Body of pancreas (tissue), 4 donors: ENCODE measurements around the gene STRIP1.
A peak's percentile ranks its signal among the peaks of the same experiment; 100 is the strongest.

Experiments
- POLR2A ChIP-seq, 3 donors: fragments of 450-650 bp; IDR thresholded peaks; one replicate each; pipeline ENCODE4 v1.6.1; 2016; ENCODE audit warnings: antibody characterized with exemption in 3 of 3, mild to moderate bottlenecking in 2 of 3
- TF ChIP-seq, protein P1 (sequence below), 7 experiments: fragments of 450-650 bp in 4 of 7; fragments of 200-600 bp in 3 of 7; sonication (generic) in 3 of 7; IDR thresholded peaks; one replicate each; pipeline ENCODE4 v1.5.1; 2016 to 2019; ENCODE audit warnings: antibody characterized with exemption in 7 of 7

- TF ChIP-seq, protein P1, sequence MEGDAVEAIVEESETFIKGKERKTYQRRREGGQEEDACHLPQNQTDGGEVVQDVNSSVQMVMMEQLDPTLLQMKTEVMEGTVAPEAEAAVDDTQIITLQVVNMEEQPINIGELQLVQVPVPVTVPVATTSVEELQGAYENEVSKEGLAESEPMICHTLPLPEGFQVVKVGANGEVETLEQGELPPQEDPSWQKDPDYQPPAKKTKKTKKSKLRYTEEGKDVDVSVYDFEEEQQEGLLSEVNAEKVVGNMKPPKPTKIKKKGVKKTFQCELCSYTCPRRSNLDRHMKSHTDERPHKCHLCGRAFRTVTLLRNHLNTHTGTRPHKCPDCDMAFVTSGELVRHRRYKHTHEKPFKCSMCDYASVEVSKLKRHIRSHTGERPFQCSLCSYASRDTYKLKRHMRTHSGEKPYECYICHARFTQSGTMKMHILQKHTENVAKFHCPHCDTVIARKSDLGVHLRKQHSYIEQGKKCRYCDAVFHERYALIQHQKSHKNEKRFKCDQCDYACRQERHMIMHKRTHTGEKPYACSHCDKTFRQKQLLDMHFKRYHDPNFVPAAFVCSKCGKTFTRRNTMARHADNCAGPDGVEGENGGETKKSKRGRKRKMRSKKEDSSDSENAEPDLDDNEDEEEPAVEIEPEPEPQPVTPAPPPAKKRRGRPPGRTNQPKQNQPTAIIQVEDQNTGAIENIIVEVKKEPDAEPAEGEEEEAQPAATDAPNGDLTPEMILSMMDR (IDR thresholded peaks at IDR 0.05) = peak; percentile 80 to 92 (median 90)
- TF ChIP-seq POLR2A (IDR thresholded peaks at IDR 0.05) = no peak
Measured at GRCh38 chr1:110053552-110054428, 19.4 kb downstream of the STRIP1 start.
